ENCODE measurements around the gene PBX1.
A peak's percentile ranks its signal among the peaks of the same experiment; 100 is the strongest.

PBX1 gene

DNA sequence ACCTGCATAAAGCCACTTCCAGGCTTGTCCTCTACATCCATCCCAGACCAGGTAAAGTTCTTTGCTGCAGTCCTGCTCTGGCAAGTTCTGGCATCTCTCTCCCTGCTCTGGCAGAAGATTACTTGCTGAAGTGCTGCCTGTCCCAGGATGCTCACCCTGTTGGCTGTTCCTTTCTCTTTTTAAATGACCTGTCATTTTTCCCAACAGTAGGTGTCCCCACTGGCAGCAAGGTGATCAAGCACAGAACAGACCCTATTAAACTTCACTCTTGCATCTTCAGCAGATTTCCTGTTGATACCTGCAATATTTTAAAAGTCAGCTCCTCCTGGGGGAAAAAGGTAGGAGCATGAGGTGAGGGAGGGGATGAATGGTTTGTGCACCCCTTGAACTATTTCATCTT, 332.6 kb downstream of the PBX1 start:
- peak; percentile 31 to 67 for DNase-seq

- peak; percentile 91 to 92 for DNase-seq
Observed at GRCh38 chr1:164895026-164895912, 336.3 kb downstream of the PBX1 start.

DNA sequence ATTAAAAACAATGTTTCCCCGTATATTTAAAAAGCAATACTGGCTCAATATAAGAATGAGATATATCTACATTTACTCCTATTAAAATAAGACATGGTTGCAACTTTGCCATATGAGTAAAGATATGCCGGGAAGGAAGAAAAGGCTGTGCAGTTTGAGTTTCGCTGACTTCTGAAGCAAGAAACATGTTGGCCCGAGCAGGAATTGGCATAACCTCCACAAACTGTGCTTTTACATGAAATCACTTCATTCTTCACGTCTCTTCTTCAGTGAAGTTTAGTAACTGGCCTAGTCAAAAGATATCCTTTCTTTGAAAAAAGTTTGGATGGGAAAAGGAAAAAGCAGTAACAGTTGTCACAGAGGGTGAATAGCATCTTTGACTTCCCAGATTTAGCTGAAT, 342.0 kb downstream of the PBX1 start:
- no peak for DNase-seq
